ENCODE measurements around the gene SLC25A17. TPM values are rescaled to one million over a fixed set of nuclear protein-coding genes. Genes with fewer than 3 reads are reported as not detected.
"Not testable (repeated sequence)": the region's sequence is repeated elsewhere in the genome, so short reads cannot be mapped to it uniquely, and the experiment has no call there.

Gene SLC25A17
- polyA plus RNA-seq, 10 donors: 17.6 to 28.5 (median 22.7) TPM

GRCh38 chr22:40759294-40759840, 59.8 kb downstream of the SLC25A17 start:
- DNase-seq: no peak

- not testable (repeated sequence) for DNase-seq
These were observed 60.3 kb downstream of the SLC25A17 start for GRCh38 chr22:40758851-40759250.

GRCh38 chr22:40758390-40758789, 60.8 kb downstream of the SLC25A17 start:
- DNase-seq: no peak

GRCh38 chr22:40757071-40757470, 62.1 kb downstream of the SLC25A17 start:
- peak in 1 of 3 donors; percentile 6 for DNase-seq

- no peak for DNase-seq
These were observed 66.0 kb downstream of the SLC25A17 start for GRCh38 chr22:40753114-40753513.

- DNase-seq: no peak
These were observed 67.9 kb downstream of the SLC25A17 start for GRCh38 chr22:40751250-40751649.

- DNase-seq: no peak
These were observed 69.3 kb downstream of the SLC25A17 start for GRCh38 chr22:40749829-40750228.

GRCh38 chr22:40748388-40749355, 70.5 kb downstream of the SLC25A17 start:
- no peak for DNase-seq

- no peak for DNase-seq
These were observed 71.8 kb downstream of the SLC25A17 start for GRCh38 chr22:40747361-40747760.

- DNase-seq: no peak
These were observed 72.5 kb downstream of the SLC25A17 start for GRCh38 chr22:40746428-40747220.

- no peak for DNase-seq
These were observed 75.4 kb downstream of the SLC25A17 start for GRCh38 chr22:40743768-40744167.

GRCh38 chr22:40741116-40741515, 78.0 kb downstream of the SLC25A17 start:
- DNase-seq: peak in 1 of 3 donors; percentile 23

GRCh38 chr22:40739721-40740120, 79.4 kb downstream of the SLC25A17 start:
- no peak for DNase-seq

- DNase-seq: no peak
These were observed 85.2 kb downstream of the SLC25A17 start for GRCh38 chr22:40733919-40734318.

- no peak for DNase-seq
These were observed 86.2 kb downstream of the SLC25A17 start for GRCh38 chr22:40732999-40733292.

GRCh38 chr22:40729284-40729683, 89.9 kb downstream of the SLC25A17 start:
- DNase-seq: no peak

- no peak for DNase-seq
These were observed 90.4 kb downstream of the SLC25A17 start for GRCh38 chr22:40728731-40729189.

GRCh38 chr22:40727964-40728615, 91.1 kb downstream of the SLC25A17 start:
- no peak for DNase-seq

GRCh38 chr22:40727070-40727963, 91.8 kb downstream of the SLC25A17 start:
- DNase-seq: no peak

- DNase-seq: peak in 1 of 3 donors; percentile 25
These were observed 92.6 kb downstream of the SLC25A17 start for GRCh38 chr22:40726514-40726913.
